H9 (cell line): Measurements from ENCODE around the gene DNAJB5. TPM values are rescaled to one million over a fixed set of nuclear protein-coding genes. Genes with fewer than 3 reads are reported as not detected.

ENCODE experiments used
- DNase-seq: peaks from one replicate; pipeline ENCODE4 v3.0.0-alpha.2; 2017
- H2AFZ ChIP-seq: one replicate; pipeline ENCODE4 v1.6.1; 2013; ENCODE audit warnings: mild to moderate bottlenecking, low read length, control low read depth, moderate library complexity
- H2AK5ac ChIP-seq: 2 replicates; pipeline ENCODE4 v1.6.1; 2013; ENCODE audit warnings: low read length, control low read depth, mixed read lengths; ENCODE audit not compliant: insufficient read length
- H2BK120ac ChIP-seq: one replicate; pipeline ENCODE4 v1.6.1; 2013; ENCODE audit warnings: low read depth, mild to moderate bottlenecking, low read length, control low read depth, inconsistent platforms; ENCODE audit not compliant: poor library complexity, severe bottlenecking
- H2BK12ac ChIP-seq: 2 replicates; pipeline ENCODE4 v1.6.1; 2013; ENCODE audit warnings: low read length, control low read depth, mixed read lengths, low read depth; ENCODE audit not compliant: insufficient read length
- H2BK15ac ChIP-seq: 2 replicates; pipeline ENCODE4 v1.6.1; 2013; ENCODE audit warnings: low read depth, low read length, control low read depth
- H2BK20ac ChIP-seq: one replicate; pipeline ENCODE4 v1.6.1; 2013; ENCODE audit warnings: low read depth, mild to moderate bottlenecking, low read length, control low read depth, inconsistent platforms; ENCODE audit not compliant: poor library complexity, severe bottlenecking
- H2BK5ac ChIP-seq: 2 replicates; pipeline ENCODE4 v1.6.1; 2013; ENCODE audit warnings: low read length, control low read depth, mixed read lengths; ENCODE audit not compliant: insufficient read length
- H3K14ac ChIP-seq: 2 replicates; pipeline ENCODE4 v1.6.1; 2013; ENCODE audit warnings: low read length, control low read depth; ENCODE audit not compliant: insufficient read depth
- H3K18ac ChIP-seq: 2 replicates; pipeline ENCODE4 v1.6.1; 2013; ENCODE audit warnings: low read depth, mild to moderate bottlenecking, mixed read lengths, low read length, control low read depth; ENCODE audit not compliant: insufficient read length
- H3K23ac ChIP-seq: 2 replicates; pipeline ENCODE4 v1.6.1; 2013; ENCODE audit warnings: low read length, control low read depth, mixed read lengths, low read depth; ENCODE audit not compliant: insufficient read length
- H3K23me2 ChIP-seq: 2 replicates; pipeline ENCODE4 v1.6.1; 2013; ENCODE audit warnings: low read depth, mild to moderate bottlenecking, mixed read lengths, low read length, control low read depth; ENCODE audit not compliant: insufficient read length, poor library complexity, severe bottlenecking
- H3K27ac ChIP-seq: 2 replicates; pipeline ENCODE4 v1.5.1; 2013; ENCODE audit warnings: low read length, control low read depth, mixed read lengths, low read depth; ENCODE audit not compliant: insufficient read length
- H3K27me3 ChIP-seq: 2 replicates; pipeline ENCODE4 v1.6.1; 2013; ENCODE audit warnings: low read length, control low read depth, inconsistent platforms; ENCODE audit not compliant: insufficient read depth
- H3K4ac ChIP-seq: 2 replicates; pipeline ENCODE4 v1.6.1; 2013; ENCODE audit warnings: low read depth, mild to moderate bottlenecking, control low read depth, inconsistent platforms, low read length, moderate library complexity
- H3K4me1 ChIP-seq: 2 replicates; pipeline ENCODE4 v1.6.1; 2013; ENCODE audit warnings: low read length, control low read depth, inconsistent platforms; ENCODE audit not compliant: insufficient read depth
- H3K4me2 ChIP-seq: 2 replicates; pipeline ENCODE4 v1.6.1; 2013; ENCODE audit warnings: low read length, control low read depth, mixed read lengths; ENCODE audit not compliant: insufficient read length, insufficient read depth
- H3K56ac ChIP-seq: 2 replicates; pipeline ENCODE4 v1.6.1; 2013; ENCODE audit warnings: low read depth, mild to moderate bottlenecking, mixed read lengths, low read length, control low read depth; ENCODE audit not compliant: insufficient read length
- H3K79me1 ChIP-seq: 2 replicates; pipeline ENCODE4 v1.6.1; 2013; ENCODE audit warnings: low read depth, mild to moderate bottlenecking, moderate library complexity, low read length, control low read depth, inconsistent platforms; ENCODE audit not compliant: insufficient read depth, poor library complexity, severe bottlenecking
- H3K79me2 ChIP-seq: 2 replicates; pipeline ENCODE4 v1.6.1; 2013; ENCODE audit warnings: low read length, control low read depth, inconsistent platforms; ENCODE audit not compliant: insufficient read depth
- H3K9ac ChIP-seq: 2 replicates; pipeline ENCODE4 v1.6.1; 2013; ENCODE audit warnings: low read length, control low read depth, mixed read lengths; ENCODE audit not compliant: insufficient read length; ENCODE audit errors: extremely low read depth
- H3K9me3 ChIP-seq: one replicate; pipeline ENCODE4 v1.6.1; 2013; ENCODE audit warnings: low read depth, low read length, inconsistent platforms; ENCODE audit not compliant: control insufficient read depth
- H3T11ph ChIP-seq: one replicate; pipeline ENCODE4 v1.6.1; 2013; ENCODE audit warnings: mild to moderate bottlenecking, low read length, control low read depth, inconsistent platforms
- H4K20me1 ChIP-seq: one replicate; pipeline ENCODE4 v1.6.1; 2013; ENCODE audit not compliant: control insufficient read depth, insufficient read length, insufficient read depth
- H4K5ac ChIP-seq: 2 replicates; pipeline ENCODE4 v1.6.1; 2013; ENCODE audit warnings: low read depth, mild to moderate bottlenecking, mixed read lengths, low read length, control low read depth; ENCODE audit not compliant: insufficient read length
- H4K8ac ChIP-seq: replicated peaks from 2 replicates; pipeline ENCODE4 v1.6.1; 2013; ENCODE audit warnings: low read length, control low read depth, mixed read lengths, low read depth; ENCODE audit not compliant: insufficient read length
- H4K91ac ChIP-seq: 2 replicates; pipeline ENCODE4 v1.6.1; 2013; ENCODE audit warnings: low read depth, mild to moderate bottlenecking, moderate library complexity, mixed read lengths, low read length, control low read depth; ENCODE audit not compliant: insufficient read length
- H3K27ac Mint-ChIP-seq, 3 experiments: 2 replicates in 2 of 3; 3 replicates in 1 of 3; pipeline ENCODE4 v1.8.0; 2020 to 2021; ENCODE audit warnings: mixed read lengths in 3 of 3, mild to moderate bottlenecking in 1 of 3, moderate library complexity in 1 of 3
- H3K27me3 Mint-ChIP-seq: 2 replicates; pipeline ENCODE4 v1.8.0; 2021; ENCODE audit warnings: low read depth, mild to moderate bottlenecking, moderate library complexity, mixed read lengths
- H3K36me3 Mint-ChIP-seq, 3 experiments: 2 replicates in 2 of 3; 3 replicates in 1 of 3; pipeline ENCODE4 v1.8.0; 2020 to 2021; ENCODE audit warnings: low read depth in 3 of 3, mixed read lengths in 3 of 3; ENCODE audit not compliant: insufficient read depth in 1 of 3
- H3K4me1 Mint-ChIP-seq, 2 experiments: 2 replicates each; pipeline ENCODE4 v1.8.0; 2020; ENCODE audit warnings: mixed read lengths in 2 of 2
- H3K4me3 Mint-ChIP-seq, 2 experiments: 2 replicates in 1 of 2; 3 replicates in 1 of 2; pipeline ENCODE4 v1.8.0; 2020 to 2021; ENCODE audit warnings: mild to moderate bottlenecking in 2 of 2, mixed read lengths in 2 of 2, moderate library complexity in 1 of 2
- H3K9me3 Mint-ChIP-seq, 2 experiments: 2 replicates in 1 of 2; 3 replicates in 1 of 2; pipeline ENCODE4 v1.8.0; 2020; ENCODE audit warnings: mild to moderate bottlenecking in 2 of 2, mixed read lengths in 2 of 2, moderate library complexity in 1 of 2
- CTCF ChIP-seq: fragments of 200-600 bp; sonication (generic); conservative IDR thresholded peaks from 3 replicates; pipeline ENCODE4 v1.8.0; 2021; ENCODE audit warnings: antibody characterized with exemption, mild to moderate bottlenecking
- WGBS: extraction: QIAGEN DNeasy Blood & Tissue Kit; methylation state at CpG from one replicate; pipeline ENCODE4 v1.1.7; 2013; ENCODE audit warnings: missing lambda C conversion rate, low lambda C conversion rate, mixed read lengths; ENCODE audit not compliant: insufficient read length; ENCODE audit errors: extremely low coverage; 5-methylcytosine and 5-hydroxymethylcytosine counted together
- total RNA-seq: library from RNA; stranded (reverse); gene quantifications from 2 replicates; pipeline ENCODE4 v1.2.1, GENCODE V29; 2021

The DNAJB5 gene
- total RNA-seq, 1 experiment from 2014 or later, result 38.9 TPM

GRCh38 chr9:34985311-34985899 is 4.1 kb upstream of the DNAJB5 start:
- Histone ChIP-seq H3K18ac (no peak overlapping the region), H3K79me2 (no peaks in the 10 kb centered on the region), H2BK12ac (no peak overlapping the region), H4K5ac (no peak overlapping the region), H3K14ac (no peak overlapping the region), H2BK5ac (no peak overlapping the region), H3K56ac (no peak overlapping the region), H3K4ac (no peak overlapping the region), H3K23ac (no peak overlapping the region), H4K20me1 (no peaks in the 10 kb centered on the region), H2BK20ac (no peak overlapping the region), H2BK120ac (no peak overlapping the region), H3K4me1 (0 out of 2 replicates have a peak, but pooled peaks cover 2% of the 10 kb centered on the region), H4K91ac (no peak overlapping the region), H3K27ac (no peak overlapping the region), H4K8ac (no peak overlapping the region), H3K4me2 (no peak overlapping the region), H2BK15ac (no peak overlapping the region; the same call in 1 of the 2 replicates), H3K9ac (no peak overlapping the region), H2AK5ac (no peak overlapping the region), H3K23me2 (peaks cover 11% of the 10 kb centered on the region), H3K79me1 (no peaks in the 10 kb centered on the region), H3K27me3 (no peaks in the 10 kb centered on the region), H2AFZ (no peak overlapping the region), H3K9me3 (no peaks in the 10 kb centered on the region), H3T11ph (no peak overlapping the region)
- WGBS, result no CpG with 5 or more reads among the region's 7 CpGs
- no peaks in the 10 kb centered on the region for H3K36me3 Mint-ChIP-seq
- no peak overlapping the region; a peak in 1 of 7 replicates for H3K27ac Mint-ChIP-seq
- no peak overlapping the region; a peak in 2 of 5 replicates for H3K4me3 Mint-ChIP-seq
- H3K27me3 Mint-ChIP-seq, result peaks cover 1% of the 10 kb centered on the region; the same call in 1 of the 2 replicates
- no peaks in the 10 kb centered on the region; a peak in 2 of 5 replicates for H3K9me3 Mint-ChIP-seq
- TF ChIP-seq CTCF, result peak; percentile 86
- H3K4me1 Mint-ChIP-seq, result peaks cover 18 to 34% of the 10 kb centered on the region in 2 experiments
- DNase-seq, result peak; percentile 78
